ENCODE measurements around the gene EML6. TPM values are rescaled to one million over a fixed set of nuclear protein-coding genes. Genes with fewer than 3 reads are reported as not detected.
A peak's percentile ranks its signal among the peaks of the same experiment; 100 is the strongest.
"Not testable (repeated sequence)": the region's sequence is repeated elsewhere in the genome, so short reads cannot be mapped to it uniquely, and the experiment has no call there.

Gene EML6
- total RNA-seq, 1 experiment from 2014 or later: 0.17 TPM

DNA sequence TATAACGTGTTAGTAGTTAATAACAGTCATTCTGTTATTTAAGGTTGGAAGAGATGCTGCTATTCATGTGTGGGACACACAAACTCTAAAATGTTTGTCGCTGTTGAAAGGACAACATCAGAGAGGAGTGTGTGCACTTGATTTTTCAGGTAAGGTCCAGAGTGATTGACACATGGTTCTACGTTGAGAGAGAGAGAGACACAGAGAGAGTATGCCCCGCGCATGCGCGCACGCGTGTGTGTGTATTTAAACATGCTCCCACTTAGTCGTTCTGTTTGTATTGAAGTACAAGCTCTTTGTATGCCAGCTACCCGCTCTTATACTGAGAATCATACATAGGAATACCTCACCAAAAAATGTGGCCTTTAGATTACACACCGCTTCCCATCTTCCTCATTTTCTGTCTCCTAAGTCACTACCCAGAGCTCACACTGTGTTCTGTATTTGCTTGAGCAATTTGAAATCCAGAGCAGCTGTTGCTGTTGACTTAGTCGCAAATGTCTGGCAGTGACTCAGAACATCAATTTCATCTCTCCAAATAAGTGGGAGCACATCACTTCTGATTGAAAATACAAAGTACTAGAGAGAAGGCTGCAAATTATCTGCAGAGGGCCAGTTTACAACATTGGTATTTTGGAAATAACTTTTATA lies 148.1 kb downstream of the EML6 start:
- no peak for DNase-seq (ENCODE audit: extremely low read depth, low read depth)

- DNase-seq (ENCODE audit: extremely low read depth, low read depth): no peak
Measured at GRCh38 chr2:54872780-54873179, 149.3 kb downstream of the EML6 start.

DNA sequence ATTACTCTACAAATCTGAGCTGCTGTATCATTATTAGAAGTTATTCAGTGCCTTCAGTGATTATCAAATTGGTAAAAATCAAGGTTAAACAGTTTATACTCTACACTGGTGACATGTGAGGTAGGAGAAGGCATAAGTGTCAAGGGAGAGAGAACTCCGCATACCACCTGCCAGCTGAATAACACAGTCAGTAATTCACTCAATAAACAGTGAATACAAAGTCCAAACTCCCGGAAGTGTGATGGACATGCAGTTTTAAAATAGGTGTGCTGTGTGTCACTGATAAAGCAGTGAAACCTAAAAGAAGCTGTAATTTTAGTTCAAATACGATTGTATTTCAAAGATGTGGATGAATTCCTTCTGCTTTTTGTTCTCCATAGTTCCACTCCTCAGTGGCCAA lies 149.8 kb downstream of the EML6 start:
- DNase-seq (ENCODE audit: extremely low read depth, low read depth): not testable (repeated sequence)

DNA sequence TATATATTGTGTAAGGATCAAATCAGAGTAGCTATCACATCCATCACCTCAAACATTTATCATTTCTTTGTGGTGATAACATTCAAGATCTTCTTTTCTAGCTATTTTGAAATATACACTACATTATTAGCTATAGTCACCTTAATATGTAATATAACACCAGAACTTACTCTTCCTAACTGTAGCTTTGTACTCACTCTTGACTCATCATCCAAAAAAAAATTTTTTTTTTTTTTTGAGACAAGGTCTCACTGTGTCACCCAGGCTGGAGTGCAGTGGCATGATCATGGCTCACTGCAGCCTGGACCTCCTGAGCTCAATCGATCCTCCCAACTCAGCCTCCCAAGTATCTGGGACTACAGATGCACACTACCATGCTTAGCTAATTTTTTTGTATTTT lies 153.3 kb downstream of the EML6 start:
- DNase-seq (ENCODE audit: extremely low read depth, low read depth): no peak

- no peak for DNase-seq (ENCODE audit: extremely low read depth, low read depth)
Measured at GRCh38 chr2:54878182-54878581, 154.7 kb downstream of the EML6 start.

- DNase-seq (ENCODE audit: extremely low read depth, low read depth): no peak
Measured at GRCh38 chr2:54879032-54879431, 155.6 kb downstream of the EML6 start.

DNA sequence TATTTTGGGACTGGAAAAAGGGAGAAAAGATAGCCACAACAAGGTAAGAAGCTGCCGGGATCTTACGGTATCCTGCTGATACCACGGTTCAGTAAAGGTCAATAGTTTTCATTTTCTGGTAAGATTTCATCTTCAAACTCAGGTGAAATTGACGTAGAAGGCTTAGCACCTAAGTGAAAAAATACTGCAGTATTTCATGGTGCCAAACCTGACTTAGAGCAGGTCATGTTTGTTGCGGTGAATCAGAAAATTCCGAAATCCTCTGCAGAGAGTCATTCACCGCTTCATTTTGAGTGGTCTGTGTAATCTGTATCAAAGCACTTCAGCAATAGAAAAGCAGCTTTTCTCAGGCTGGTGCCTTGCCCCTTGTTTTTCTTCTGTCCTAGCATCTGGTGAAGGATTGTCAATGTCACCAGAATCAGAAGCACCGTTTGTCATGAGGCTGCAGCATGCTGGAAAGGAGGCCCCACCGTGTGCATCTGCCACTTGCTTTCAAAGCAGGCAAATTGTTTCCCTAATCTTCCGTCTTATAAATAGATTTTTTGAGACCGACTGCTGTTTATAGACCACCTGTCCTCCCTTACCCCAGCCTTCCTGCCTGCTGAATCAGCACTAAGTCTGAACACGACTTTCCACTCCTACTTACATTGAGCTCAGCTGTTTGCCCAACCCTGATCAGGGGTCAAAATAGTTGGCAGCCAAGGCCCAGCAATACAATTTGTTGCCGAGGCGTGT lies 156.3 kb downstream of the EML6 start:
- peak; percentile 56 for DNase-seq (ENCODE audit: extremely low read depth, low read depth)

GRCh38 chr2:54880428-54880827 lies 157.0 kb downstream of the EML6 start:
- no peak for DNase-seq (ENCODE audit: extremely low read depth, low read depth)

DNA sequence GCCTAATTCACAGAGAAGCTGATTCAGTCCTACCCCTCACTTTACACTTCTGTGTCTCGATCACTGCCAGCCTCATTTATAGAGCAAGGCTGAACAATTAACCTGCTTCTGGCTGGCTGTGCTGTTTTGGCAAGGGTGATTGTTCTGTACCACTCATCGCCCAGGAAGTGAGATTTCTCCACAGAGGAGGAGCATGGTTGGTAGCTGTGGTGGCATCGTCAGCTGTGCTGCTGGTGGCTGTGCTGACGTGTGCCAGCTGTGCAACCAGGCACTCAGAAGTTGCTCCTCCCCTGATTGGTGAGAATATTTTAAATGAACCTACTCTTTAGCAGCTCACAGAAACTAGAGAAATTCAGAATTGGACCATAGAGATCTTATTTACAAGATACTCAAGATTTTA lies 158.3 kb downstream of the EML6 start:
- DNase-seq (ENCODE audit: extremely low read depth, low read depth): no peak

- no peak for DNase-seq (ENCODE audit: extremely low read depth, low read depth)
Measured at GRCh38 chr2:54885891-54886290, 162.4 kb downstream of the EML6 start.

GRCh38 chr2:54887850-54888545 lies 164.5 kb downstream of the EML6 start:
- no peak for DNase-seq (ENCODE audit: extremely low read depth, low read depth)

- no peak for DNase-seq (ENCODE audit: extremely low read depth, low read depth)
Measured at GRCh38 chr2:54889053-54889452, 165.6 kb downstream of the EML6 start.

DNA sequence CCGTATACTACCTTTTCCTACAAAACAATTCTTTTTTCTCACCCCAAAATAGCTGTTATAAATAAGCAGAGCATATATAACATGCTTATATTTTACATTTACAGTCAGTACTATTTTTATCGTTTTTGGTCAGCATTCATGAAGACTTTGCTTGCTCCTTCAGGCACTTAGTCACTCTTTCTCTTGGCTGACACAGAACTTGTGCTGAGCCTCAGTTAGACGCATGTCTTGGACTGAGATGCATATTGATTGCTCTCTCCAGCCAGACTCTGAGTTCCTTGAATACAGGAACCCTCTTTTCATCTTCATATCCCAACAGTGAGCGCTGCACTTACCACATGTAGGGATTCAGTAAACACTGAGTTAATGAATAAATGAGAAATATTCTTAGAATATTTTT lies 168.4 kb downstream of the EML6 start:
- no peak for DNase-seq (ENCODE audit: extremely low read depth, low read depth)

DNA sequence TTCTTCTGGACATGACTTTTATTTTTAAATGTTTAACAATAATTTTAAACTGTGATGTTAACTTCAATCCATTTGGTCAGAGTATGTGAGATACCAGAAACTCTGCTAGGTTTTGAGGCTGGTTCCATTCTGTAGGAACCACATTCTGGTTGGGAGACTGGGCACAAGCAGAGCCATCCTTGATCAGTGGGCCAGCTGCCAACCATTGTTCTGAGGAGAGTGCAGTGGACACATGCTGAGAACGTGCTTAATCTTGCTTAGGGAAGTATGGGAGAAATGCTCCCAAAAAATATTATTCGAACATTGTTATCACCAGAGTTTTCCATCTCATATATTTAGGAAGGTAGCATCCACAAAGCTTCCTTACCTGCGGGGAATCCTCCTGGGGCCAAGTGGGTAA lies 171.0 kb downstream of the EML6 start:
- DNase-seq (ENCODE audit: extremely low read depth, low read depth): no peak

GRCh38 chr2:54895730-54896129 lies 172.3 kb downstream of the EML6 start:
- DNase-seq (ENCODE audit: extremely low read depth, low read depth): no peak

DNA sequence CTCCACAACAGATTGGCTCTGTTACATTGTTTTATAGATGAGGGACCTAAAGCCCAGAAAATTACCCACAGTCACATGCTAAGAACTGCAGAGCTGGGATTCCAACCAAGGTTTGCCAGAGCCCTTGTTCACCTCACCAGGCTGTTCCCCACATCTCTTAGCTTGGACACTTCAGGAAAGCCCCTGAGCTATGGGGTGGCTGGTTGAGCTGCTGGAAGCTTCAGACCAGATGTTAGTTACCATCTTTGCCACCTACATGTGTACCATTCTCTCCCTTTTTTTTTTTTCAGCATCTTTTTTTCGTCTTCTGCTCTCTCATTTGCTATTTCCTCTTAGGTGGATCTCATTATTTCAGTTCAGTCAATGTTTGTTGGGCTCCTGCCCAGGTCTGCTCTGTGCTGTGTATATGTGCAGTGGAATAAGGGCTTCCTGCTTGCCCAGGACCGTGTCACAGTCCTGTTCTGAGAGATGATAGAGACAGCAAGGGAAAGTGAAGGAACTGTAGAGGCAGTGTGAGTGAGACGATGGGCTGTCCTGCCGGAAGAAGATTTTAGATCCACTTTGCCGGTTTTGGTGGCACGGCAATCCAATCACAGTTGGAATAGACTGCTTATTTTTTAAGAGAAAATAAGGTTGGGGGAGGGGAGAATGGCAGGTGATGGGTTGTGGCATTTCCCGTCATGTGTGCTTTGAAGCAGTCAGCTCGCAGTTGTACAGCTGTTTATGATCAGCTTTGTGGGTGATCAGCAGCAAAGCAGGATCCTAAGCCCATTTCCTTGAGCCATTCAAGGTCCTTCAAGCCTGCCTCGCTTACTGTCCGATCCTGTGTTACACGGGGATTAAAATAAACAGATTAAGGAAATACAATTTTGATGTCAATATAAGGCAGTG lies 174.2 kb downstream of the EML6 start:
- DNase-seq (ENCODE audit: extremely low read depth, low read depth): no peak

DNA sequence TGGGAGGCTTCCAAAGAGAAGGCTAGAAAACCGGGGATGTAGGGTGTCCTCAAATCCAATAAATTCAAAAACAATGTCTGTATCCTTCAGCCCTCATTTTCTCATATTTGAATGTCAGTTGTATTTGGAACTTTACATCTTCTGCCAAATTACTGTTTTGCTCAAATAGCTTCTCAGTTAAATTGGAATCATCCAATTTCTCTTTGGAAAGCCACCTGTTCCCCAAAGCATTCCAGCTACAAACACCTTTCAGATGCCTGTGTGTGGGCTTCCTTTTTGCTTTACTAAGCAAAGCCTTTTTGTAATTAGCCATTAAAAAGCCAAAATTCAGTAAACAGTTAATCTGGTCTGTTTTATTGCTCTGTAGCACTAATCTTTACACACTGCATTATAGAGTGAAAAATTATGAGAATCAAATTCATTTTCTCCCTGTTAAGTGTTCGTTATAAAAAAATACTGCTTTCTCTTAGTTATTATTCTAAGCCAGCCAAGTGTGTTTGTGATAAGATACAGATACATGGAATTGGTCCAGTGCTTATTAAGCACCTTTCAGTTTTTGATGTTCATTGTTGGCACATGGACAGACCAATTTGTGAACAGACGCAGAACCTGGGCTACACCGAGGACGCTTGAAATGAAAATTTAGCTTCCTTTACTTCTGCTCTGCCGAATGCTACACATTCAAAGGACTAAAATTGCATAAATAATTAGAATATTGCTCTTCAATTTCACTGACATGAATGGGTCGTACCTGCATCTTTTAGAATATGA lies 175.2 kb downstream of the EML6 start:
- no peak for DNase-seq (ENCODE audit: extremely low read depth, low read depth)

GRCh38 chr2:54899576-54900200 lies 176.2 kb downstream of the EML6 start:
- peak; percentile 49 for DNase-seq (ENCODE audit: extremely low read depth, low read depth)

DNA sequence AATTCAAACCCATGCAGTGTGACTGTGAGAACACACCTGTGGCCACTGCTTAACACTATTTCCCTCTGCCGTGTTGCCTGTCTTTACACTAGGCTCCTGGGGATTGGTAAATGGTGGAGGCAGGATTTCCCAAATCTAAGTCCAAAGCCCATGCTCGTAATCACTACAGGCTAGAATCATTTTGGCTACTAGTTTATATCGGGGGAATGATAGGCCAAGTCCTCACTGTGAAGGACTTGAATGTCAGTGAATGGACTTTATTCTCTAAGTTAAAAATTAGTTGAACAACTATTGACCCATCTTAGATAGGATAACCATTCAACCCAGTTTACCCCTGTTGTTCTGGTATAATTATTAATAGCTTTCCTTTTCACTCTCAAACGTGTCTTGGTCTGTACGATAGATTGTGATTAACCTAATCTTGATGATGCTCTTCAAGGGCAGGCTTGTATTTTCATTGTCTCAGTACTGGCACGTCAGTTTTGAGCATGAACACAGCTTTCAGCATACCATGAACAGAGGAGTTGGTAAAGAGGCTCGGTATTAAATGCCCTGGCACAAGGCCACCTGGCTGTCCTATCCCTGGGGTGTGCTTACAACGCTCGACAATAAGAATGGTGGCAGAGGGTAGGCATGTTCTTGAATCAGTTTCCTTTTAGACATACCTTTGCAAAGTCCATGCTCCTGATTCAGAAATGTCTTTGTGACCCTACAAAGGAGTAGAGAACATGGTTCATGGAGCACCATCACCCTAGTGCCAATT lies 177.9 kb downstream of the EML6 start:
- DNase-seq (ENCODE audit: extremely low read depth, low read depth): no peak

Measured in NCI-H460 (cell line).